Measurements from ENCODE around the gene HORMAD2.

- TF ChIP-seq EZH2 (IDR thresholded peaks at IDR 0.05; ENCODE audit: borderline replicate concordance, low read length) = no peak
- TF ChIP-seq, protein P1, sequence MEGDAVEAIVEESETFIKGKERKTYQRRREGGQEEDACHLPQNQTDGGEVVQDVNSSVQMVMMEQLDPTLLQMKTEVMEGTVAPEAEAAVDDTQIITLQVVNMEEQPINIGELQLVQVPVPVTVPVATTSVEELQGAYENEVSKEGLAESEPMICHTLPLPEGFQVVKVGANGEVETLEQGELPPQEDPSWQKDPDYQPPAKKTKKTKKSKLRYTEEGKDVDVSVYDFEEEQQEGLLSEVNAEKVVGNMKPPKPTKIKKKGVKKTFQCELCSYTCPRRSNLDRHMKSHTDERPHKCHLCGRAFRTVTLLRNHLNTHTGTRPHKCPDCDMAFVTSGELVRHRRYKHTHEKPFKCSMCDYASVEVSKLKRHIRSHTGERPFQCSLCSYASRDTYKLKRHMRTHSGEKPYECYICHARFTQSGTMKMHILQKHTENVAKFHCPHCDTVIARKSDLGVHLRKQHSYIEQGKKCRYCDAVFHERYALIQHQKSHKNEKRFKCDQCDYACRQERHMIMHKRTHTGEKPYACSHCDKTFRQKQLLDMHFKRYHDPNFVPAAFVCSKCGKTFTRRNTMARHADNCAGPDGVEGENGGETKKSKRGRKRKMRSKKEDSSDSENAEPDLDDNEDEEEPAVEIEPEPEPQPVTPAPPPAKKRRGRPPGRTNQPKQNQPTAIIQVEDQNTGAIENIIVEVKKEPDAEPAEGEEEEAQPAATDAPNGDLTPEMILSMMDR (conservative IDR thresholded peaks at IDR 0.05 in 1 of 2, IDR thresholded peaks at IDR 0.05 in 1 of 2; ENCODE audit: extremely low read depth in 1 of 2, insufficient read depth in 1 of 2, low read depth in 1 of 2, low read length in 2 of 2) = no peak
These were observed 49.4 kb downstream of the HORMAD2 start for GRCh38 chr22:30129636-30130035.
